HG03196 (cell line): ENCODE measurements around the gene CT47C1.
"Not testable (repeated sequence)": the region's sequence is repeated elsewhere in the genome, so short reads cannot be mapped to it uniquely, and the experiment has no call there.

Experiments
- ATAC-seq: cut with Tn5 transposase; IDR thresholded peaks from one replicate; pipeline ENCODE4 v1.9.1; 2021; ENCODE audit not compliant: unreplicated experiment

The CT47C1 gene

GRCh38 chrX:119072744-119073143, at the start of gene CT47C1:
TSS of gene CT47C1 (plus strand) at chrX:119072993. CDS start at chrX:119073226, 233 bp downstream.
- no peak for ATAC-seq

GRCh38 chrX:119025900-119026299, 46.9 kb upstream of the CT47C1 start:
- no peak for ATAC-seq

DNA sequence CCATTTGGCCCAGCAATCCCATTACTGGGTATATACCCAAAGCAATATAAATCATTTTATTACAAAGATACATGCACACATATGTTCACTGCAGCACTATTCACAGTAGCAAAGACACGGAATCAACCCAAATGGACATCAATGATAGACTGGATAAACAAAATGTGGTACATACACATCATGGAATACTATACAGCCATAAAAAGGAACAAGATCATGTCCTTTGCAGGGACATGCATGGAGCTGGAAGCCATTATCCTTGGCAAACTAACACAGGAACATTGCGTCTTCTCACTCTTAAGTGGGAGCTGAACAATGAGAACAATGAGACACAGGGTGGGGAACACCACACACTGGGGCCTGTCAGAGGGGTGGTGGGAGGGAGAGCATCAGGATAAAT, 46.4 kb upstream of the CT47C1 start:
- not testable (repeated sequence) for ATAC-seq

DNA sequence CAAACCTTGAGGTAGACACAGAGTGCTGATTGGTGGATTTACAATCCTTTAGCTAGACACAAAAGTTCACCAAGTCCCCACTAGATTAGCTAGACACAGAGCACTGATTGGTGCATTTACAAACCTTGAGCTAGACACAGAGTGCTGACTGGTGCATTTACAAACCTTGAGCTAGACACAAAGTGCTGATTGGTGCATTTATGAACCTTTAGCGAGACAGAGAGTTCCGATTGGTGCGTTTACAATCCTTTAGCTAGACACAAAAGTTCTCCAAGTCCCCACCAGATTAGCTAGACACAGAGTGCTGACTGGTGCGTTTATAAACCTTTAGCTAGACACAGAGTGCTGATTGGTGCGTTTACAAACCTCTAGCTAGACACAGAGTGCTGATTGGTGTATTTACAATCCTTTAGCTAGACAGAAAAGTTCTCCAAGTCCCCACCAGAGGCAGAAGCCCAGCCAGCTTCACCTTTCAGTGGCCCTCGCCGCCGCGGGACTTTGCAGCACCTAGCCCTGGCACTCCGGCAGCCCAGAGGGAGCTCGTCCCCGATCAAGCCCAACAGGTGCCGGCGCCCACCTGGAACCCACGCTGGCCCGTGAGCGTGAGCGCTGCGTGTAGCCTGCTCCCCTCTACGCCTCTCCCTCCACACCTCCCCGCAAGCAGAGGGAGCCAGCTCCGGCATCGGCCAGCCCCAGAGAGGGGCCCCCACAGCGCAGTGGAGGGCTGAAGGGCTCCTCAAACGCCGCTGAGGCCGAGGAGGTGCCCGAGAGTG, 44.6 kb upstream of the CT47C1 start:
- not testable (repeated sequence) for ATAC-seq

DNA sequence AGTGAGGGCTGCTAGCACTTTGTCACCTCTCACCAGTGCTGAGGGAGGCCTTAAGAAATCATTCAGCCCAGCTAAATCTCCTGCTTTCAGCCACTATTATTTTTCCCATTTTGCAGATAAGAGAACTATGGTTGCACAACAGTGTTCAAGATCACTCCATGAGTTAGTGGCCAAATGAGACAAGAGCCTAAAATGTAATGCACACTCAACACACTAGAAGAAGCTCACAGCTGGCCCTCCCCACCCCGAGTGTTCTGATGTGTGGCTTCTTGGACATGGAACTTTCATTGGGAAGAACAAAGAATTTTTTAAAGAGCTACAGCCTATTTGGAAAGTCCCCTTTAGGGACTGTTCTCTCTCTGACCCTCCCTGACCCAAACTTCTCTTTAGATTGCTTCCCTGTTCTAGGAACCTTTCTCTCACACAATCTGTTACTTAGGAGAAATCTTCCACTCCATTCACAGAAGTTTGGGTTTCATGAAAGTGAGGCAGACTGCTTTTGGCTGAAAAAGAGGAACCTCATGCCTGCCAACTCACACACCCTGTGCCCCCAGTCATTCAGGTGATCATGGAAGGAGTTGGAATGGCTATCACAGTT, 44.0 kb upstream of the CT47C1 start:
- no peak for ATAC-seq

DNA sequence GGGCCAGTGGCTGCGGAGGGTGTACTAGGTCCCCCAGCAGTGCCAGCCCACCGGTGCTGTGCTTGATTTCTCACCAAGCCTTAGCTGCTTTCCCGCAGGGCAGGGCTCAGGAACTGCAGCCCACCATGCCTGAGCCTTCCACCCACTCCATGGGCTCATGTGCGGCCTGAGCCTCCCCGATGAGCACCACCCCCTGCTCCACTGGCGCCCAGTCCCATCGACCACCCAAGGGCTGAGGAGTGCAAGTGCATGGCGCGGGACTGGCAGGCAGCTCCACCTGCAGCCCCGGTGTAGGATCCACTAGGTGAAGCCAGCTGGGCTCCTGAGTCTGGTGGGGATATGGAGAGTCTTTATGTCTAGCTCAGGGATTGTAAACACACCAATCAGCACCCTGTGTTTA, 43.1 kb upstream of the CT47C1 start:
- ATAC-seq: not testable (repeated sequence)

DNA sequence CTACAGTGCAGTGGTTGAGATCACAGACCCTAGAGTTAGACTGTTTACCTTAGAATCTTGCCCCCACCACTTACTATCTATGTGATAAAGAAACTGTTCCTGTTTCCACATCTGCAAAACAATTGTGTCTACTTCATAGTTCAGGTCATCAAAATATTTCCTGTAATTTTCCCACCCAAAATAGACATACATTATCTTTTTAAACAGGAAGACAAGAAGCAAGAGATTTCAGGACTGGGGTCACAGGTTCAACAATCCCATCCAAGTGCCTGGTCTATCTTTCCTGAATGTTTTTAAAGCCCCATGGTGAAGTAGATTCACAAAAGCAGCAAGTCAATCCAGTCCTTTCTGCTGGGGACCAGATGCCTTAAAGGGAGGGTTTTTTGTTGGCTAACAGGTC, 41.8 kb upstream of the CT47C1 start:
- ATAC-seq: no peak

- no peak for ATAC-seq
Observed at GRCh38 chrX:119036107-119037029, 36.4 kb upstream of the CT47C1 start.

GRCh38 chrX:119040432-119040831, 32.4 kb upstream of the CT47C1 start:
- no peak for ATAC-seq

- no peak for ATAC-seq
Observed at GRCh38 chrX:119041175-119041574, 31.6 kb upstream of the CT47C1 start.

GRCh38 chrX:119042040-119042439, 30.8 kb upstream of the CT47C1 start:
- no peak for ATAC-seq

- ATAC-seq: no peak
Observed at GRCh38 chrX:119042996-119043395, 29.8 kb upstream of the CT47C1 start.

DNA sequence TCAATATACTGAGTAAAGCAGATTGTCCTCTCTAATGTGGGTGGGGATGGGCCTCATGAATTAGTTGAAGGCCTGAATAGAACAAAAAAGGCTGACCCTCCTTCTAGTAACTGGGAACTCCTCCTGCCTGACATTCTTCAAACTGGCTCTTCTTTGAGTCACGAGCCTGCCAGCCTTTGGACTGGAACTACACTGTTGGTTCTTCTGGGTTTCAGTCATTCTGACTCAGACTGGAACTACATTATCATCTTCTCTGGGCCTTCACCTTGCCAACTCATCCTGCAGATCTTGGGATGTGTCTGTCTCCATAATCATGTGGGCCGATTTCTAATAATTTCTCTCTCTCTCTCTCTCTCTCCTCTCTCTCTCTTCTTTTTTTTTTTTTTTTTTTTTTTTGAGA, 26.9 kb upstream of the CT47C1 start:
- ATAC-seq: no peak

GRCh38 chrX:119055687-119056086, 17.1 kb upstream of the CT47C1 start:
- ATAC-seq: no peak

GRCh38 chrX:119062750-119063374, 9.9 kb upstream of the CT47C1 start:
- no peak for ATAC-seq

GRCh38 chrX:119063428-119063827, 9.4 kb upstream of the CT47C1 start:
- ATAC-seq: no peak

GRCh38 chrX:119067023-119067739, 5.6 kb upstream of the CT47C1 start:
- ATAC-seq: no peak

GRCh38 chrX:119069128-119069527, 3.7 kb upstream of the CT47C1 start:
- no peak for ATAC-seq

DNA sequence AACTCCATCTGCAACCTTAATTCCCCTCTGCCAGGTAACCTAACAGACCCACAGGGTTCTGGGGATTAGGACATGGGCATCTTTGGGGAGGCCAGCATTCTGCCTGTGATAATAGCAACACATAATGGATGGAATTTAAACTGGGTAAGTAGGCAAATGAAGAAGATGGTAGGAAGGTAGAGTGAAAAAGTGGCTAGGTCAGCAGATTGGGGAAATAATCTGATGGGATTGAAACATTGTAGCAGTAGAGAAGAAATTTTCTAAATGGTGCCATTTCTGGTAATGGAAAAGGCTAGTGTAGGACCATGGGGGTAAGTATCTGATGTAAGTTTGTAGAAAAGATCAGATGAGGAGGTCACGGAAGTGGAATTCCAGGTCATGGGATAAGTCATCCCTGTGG, 3.0 kb upstream of the CT47C1 start:
- ATAC-seq: no peak

GRCh38 chrX:119071381-119071780, 1.4 kb upstream of the CT47C1 start:
- ATAC-seq: no peak
